HEK293T (cell line): ENCODE data around the gene MUSTN1.

Experiments
- BHLHE40 ChIP-seq: fragments of 450-650 bp; IDR thresholded peaks from 2 replicates; pipeline ENCODE4 v1.6.1; 2016; ENCODE audit warnings: mild to moderate bottlenecking, moderate library complexity, borderline replicate concordance
- CTBP1 ChIP-seq: fragments of 450-650 bp; IDR thresholded peaks from 2 replicates; pipeline ENCODE4 v1.6.1; 2016; ENCODE audit warnings: borderline replicate concordance
- FOXA1 ChIP-seq: fragments of 450-650 bp; IDR thresholded peaks from 2 replicates; pipeline ENCODE4 v1.6.1; 2016; ENCODE audit warnings: mild to moderate bottlenecking
- SP1 ChIP-seq: fragments of 450-650 bp; IDR thresholded peaks from 2 replicates; pipeline ENCODE4 v1.6.1; 2017
- SUZ12 ChIP-seq: fragments of 450-650 bp; IDR thresholded peaks from 2 replicates; pipeline ENCODE4 v1.6.1; 2016; ENCODE audit warnings: mild to moderate bottlenecking
- ZNF384 ChIP-seq: fragments of 450-650 bp; IDR thresholded peaks from 2 replicates; pipeline ENCODE4 v1.6.1; 2016
- TF ChIP-seq, protein P1 (sequence below): fragments of 450-650 bp; IDR thresholded peaks from 2 replicates; pipeline ENCODE4 v1.6.1; 2016

DNA sequence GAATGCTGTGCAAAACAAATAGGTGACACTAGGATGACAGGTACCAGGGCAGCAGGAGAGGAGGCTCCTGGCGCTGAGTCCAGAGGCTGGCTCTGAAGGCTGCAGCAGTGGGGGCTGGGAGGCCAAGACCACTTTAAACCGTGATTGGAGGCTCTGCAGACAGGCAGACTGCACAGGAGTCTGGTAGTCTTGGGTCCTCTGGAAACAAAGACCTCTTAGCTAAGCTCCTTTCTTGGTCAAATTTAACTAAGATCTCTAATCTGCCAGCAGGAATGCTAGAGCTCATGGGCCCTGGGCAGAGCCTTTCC is 4.4 kb upstream of the MUSTN1 start:
- TF ChIP-seq ZNF384 (no peak), FOXA1 (no peak), BHLHE40 (no peak), SP1 (no peak), SUZ12 (no peak), CTBP1 (no peak)
- TF ChIP-seq, protein P1, sequence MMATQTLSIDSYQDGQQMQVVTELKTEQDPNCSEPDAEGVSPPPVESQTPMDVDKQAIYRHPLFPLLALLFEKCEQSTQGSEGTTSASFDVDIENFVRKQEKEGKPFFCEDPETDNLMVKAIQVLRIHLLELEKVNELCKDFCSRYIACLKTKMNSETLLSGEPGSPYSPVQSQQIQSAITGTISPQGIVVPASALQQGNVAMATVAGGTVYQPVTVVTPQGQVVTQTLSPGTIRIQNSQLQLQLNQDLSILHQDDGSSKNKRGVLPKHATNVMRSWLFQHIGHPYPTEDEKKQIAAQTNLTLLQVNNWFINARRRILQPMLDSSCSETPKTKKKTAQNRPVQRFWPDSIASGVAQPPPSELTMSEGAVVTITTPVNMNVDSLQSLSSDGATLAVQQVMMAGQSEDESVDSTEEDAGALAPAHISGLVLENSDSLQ = no peak
